Upper lobe of left lung (tissue), 4 donors: ENCODE measurements around the gene CCDC178.

Experiments
- EP300 ChIP-seq, 4 donors: sonication (generic); formaldehyde crosslinking; IDR thresholded peaks; one replicate each; pipeline ENCODE4 v1.5.1; 2017; ENCODE audit warnings: antibody characterized with exemption in 4 of 4, control low read depth in 2 of 4
- POLR2A ChIP-seq, 4 donors: fragments of 450-650 bp; IDR thresholded peaks; one replicate each; pipeline ENCODE4 v1.5.1; 2016 to 2017; ENCODE audit warnings: antibody characterized with exemption in 4 of 4, mild to moderate bottlenecking in 2 of 4

- TF ChIP-seq EP300 (IDR thresholded peaks at IDR 0.05) (no peak), POLR2A (IDR thresholded peaks at IDR 0.05) (no peak)
Observed at GRCh38 chr18:33183136-33183535, 257.4 kb downstream of the CCDC178 start.
